Measurements from ENCODE around the gene TMEM156. TPM values are rescaled to one million over a fixed set of nuclear protein-coding genes. Genes with fewer than 3 reads are reported as not detected.

TMEM156 gene
- total and polyA plus RNA-seq, 4 donors, result 0.58 to 0.70 (median 0.64) TPM

GRCh38 chr4:38957893-38958292 is 74.3 kb downstream of the TMEM156 start:
- TF ChIP-seq GABPA (IDR thresholded peaks at IDR 0.05 in 1 of 2, conservative IDR thresholded peaks at IDR 0.05 in 1 of 2), result no peak
- TF ChIP-seq FOXA2 (IDR thresholded peaks at IDR 0.05), result no peak
- TF ChIP-seq CTCF (IDR thresholded peaks at IDR 0.05; ENCODE audit: low read depth, low read length, missing input control), result no peak
- no peak for TF ChIP-seq EGR1 (IDR thresholded peaks at IDR 0.05; ENCODE audit: low read depth in 2 of 2)
- TF ChIP-seq SP1 (IDR thresholded peaks at IDR 0.05), result no peak
- no peak for TF ChIP-seq ATF3 (IDR thresholded peaks at IDR 0.05)
- TF ChIP-seq JUND (IDR thresholded peaks at IDR 0.05), result no peak
- TF ChIP-seq MAX (IDR thresholded peaks at IDR 0.05), result no peak
- TF ChIP-seq, protein P1, sequence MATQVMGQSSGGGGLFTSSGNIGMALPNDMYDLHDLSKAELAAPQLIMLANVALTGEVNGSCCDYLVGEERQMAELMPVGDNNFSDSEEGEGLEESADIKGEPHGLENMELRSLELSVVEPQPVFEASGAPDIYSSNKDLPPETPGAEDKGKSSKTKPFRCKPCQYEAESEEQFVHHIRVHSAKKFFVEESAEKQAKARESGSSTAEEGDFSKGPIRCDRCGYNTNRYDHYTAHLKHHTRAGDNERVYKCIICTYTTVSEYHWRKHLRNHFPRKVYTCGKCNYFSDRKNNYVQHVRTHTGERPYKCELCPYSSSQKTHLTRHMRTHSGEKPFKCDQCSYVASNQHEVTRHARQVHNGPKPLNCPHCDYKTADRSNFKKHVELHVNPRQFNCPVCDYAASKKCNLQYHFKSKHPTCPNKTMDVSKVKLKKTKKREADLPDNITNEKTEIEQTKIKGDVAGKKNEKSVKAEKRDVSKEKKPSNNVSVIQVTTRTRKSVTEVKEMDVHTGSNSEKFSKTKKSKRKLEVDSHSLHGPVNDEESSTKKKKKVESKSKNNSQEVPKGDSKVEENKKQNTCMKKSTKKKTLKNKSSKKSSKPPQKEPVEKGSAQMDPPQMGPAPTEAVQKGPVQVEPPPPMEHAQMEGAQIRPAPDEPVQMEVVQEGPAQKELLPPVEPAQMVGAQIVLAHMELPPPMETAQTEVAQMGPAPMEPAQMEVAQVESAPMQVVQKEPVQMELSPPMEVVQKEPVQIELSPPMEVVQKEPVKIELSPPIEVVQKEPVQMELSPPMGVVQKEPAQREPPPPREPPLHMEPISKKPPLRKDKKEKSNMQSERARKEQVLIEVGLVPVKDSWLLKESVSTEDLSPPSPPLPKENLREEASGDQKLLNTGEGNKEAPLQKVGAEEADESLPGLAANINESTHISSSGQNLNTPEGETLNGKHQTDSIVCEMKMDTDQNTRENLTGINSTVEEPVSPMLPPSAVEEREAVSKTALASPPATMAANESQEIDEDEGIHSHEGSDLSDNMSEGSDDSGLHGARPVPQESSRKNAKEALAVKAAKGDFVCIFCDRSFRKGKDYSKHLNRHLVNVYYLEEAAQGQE (IDR thresholded peaks at IDR 0.05), result no peak
- no peak for TF ChIP-seq TAF1 (conservative IDR thresholded peaks at IDR 0.05)
- TF ChIP-seq HNF4A (conservative IDR thresholded peaks at IDR 0.05), result no peak
- TF ChIP-seq FOXA1 (IDR thresholded peaks at IDR 0.05), result no peak
- no peak for TF ChIP-seq YY1 (IDR thresholded peaks at IDR 0.05)
- no peak for TF ChIP-seq HNF4G (IDR thresholded peaks at IDR 0.05)
- no peak for TF ChIP-seq RXRA (IDR thresholded peaks at IDR 0.05)
- no peak for TF ChIP-seq ZBTB33 (IDR thresholded peaks at IDR 0.05)
- no peak for TF ChIP-seq NR2F2 (IDR thresholded peaks at IDR 0.05)
- no peak for TF ChIP-seq RAD21 (IDR thresholded peaks at IDR 0.05)
- no peak for DNase-seq (ENCODE audit: low spot score)
- no peaks in the 10 kb centered on the region for H3K4me1 ChIP-seq (ENCODE audit: control insufficient read depth in 4 of 4, insufficient read depth in 4 of 4, low read length in 3 of 4)
- 96% methylated on average over 3 of the region's 3 CpGs for WGBS
- no peaks in the 10 kb centered on the region for H3K36me3 ChIP-seq (ENCODE audit: control insufficient read depth in 4 of 4, insufficient read depth in 3 of 4, low read depth in 1 of 4, low read length in 3 of 4)
- H3K9me3 ChIP-seq (ENCODE audit: control insufficient read depth in 4 of 4, low read length in 3 of 4), result no peaks in the 10 kb centered on the region
- no peaks in the 10 kb centered on the region for H3K27me3 ChIP-seq (ENCODE audit: control insufficient read depth in 4 of 4, insufficient read depth in 4 of 4, low read length in 3 of 4)
- H3K4me3 ChIP-seq (ENCODE audit: low read depth in 1 of 3, low read length in 3 of 3), result no peak overlapping the region
- no peak overlapping the region for H3K9ac ChIP-seq (ENCODE audit: low read depth in 1 of 2, low read length in 2 of 2)
- H3K27ac ChIP-seq (ENCODE audit: low read depth in 1 of 2, low read length in 2 of 2), result no peak overlapping the region
